GM21529 (cell line): ENCODE data around the gene CPNE9.

Experiments used
- ATAC-seq: cut with Tn5 transposase; IDR thresholded peaks from one replicate; pipeline ENCODE4 v1.9.1; 2021; ENCODE audit not compliant: unreplicated experiment

The CPNE9 gene

GRCh38 chr3:9776896-9777693, 73.5 kb downstream of the CPNE9 start:
- no peak for ATAC-seq

- no peak for ATAC-seq
Measured at GRCh38 chr3:9777694-9778021, 74.0 kb downstream of the CPNE9 start.

- ATAC-seq: no peak
Measured at GRCh38 chr3:9778143-9779074, 74.8 kb downstream of the CPNE9 start.

- no peak for ATAC-seq
Measured at GRCh38 chr3:9779075-9779593, 75.5 kb downstream of the CPNE9 start.
